HG03558 (cell line): Measurements from ENCODE around the gene PITPNB.

Experiments
- ATAC-seq: cut with Tn5 transposase; IDR thresholded peaks from one replicate; pipeline ENCODE4 v1.9.1; 2021; ENCODE audit warnings: moderate number of reproducible peaks; ENCODE audit not compliant: unreplicated experiment; ENCODE audit errors: extremely low read depth

PITPNB gene

GRCh38 chr22:27863556-27863955 lies 55.5 kb downstream of the PITPNB start:
- no peak for ATAC-seq

GRCh38 chr22:27863001-27863400 lies 56.1 kb downstream of the PITPNB start:
- ATAC-seq: no peak

- ATAC-seq: no peak
These were observed 59.7 kb downstream of the PITPNB start for GRCh38 chr22:27859336-27859735.

- no peak for ATAC-seq
These were observed 60.4 kb downstream of the PITPNB start for GRCh38 chr22:27858626-27859025.

GRCh38 chr22:27857443-27857842 lies 61.6 kb downstream of the PITPNB start:
- no peak for ATAC-seq

- no peak for ATAC-seq
These were observed 62.7 kb downstream of the PITPNB start for GRCh38 chr22:27856386-27856785.

GRCh38 chr22:27853424-27853823 lies 65.6 kb downstream of the PITPNB start:
- no peak for ATAC-seq

GRCh38 chr22:27851974-27852746 lies 66.9 kb downstream of the PITPNB start:
- no peak for ATAC-seq

- no peak for ATAC-seq
These were observed 69.0 kb downstream of the PITPNB start for GRCh38 chr22:27850000-27850521.

- no peak for ATAC-seq
These were observed 71.1 kb downstream of the PITPNB start for GRCh38 chr22:27848005-27848404.

GRCh38 chr22:27846910-27847309 lies 72.1 kb downstream of the PITPNB start:
- ATAC-seq: no peak

- ATAC-seq: no peak
These were observed 72.8 kb downstream of the PITPNB start for GRCh38 chr22:27846248-27846757.

GRCh38 chr22:27845644-27846043 lies 73.4 kb downstream of the PITPNB start:
- no peak for ATAC-seq

GRCh38 chr22:27844656-27845591 lies 74.1 kb downstream of the PITPNB start:
- ATAC-seq: no peak

GRCh38 chr22:27844256-27844655 lies 74.8 kb downstream of the PITPNB start:
- no peak for ATAC-seq

- no peak for ATAC-seq
These were observed 75.6 kb downstream of the PITPNB start for GRCh38 chr22:27843441-27843840.

- ATAC-seq: no peak
These were observed 76.2 kb downstream of the PITPNB start for GRCh38 chr22:27842669-27843431.

GRCh38 chr22:27842201-27842600 lies 76.9 kb downstream of the PITPNB start:
- ATAC-seq: no peak

GRCh38 chr22:27840436-27840835 lies 78.6 kb downstream of the PITPNB start:
- ATAC-seq: no peak

GRCh38 chr22:27839057-27839660 lies 79.9 kb downstream of the PITPNB start:
- ATAC-seq: no peak
